Measurements from ENCODE around the gene EGR2. TPM values are rescaled to one million over a fixed set of nuclear protein-coding genes. Genes with fewer than 3 reads are reported as not detected.
A peak's percentile ranks its signal among the peaks of the same experiment; 100 is the strongest.

Gene EGR2
- total and polyA plus RNA-seq, 10 donors, result 0.94 to 16.8 (median 3.2) TPM

DNA sequence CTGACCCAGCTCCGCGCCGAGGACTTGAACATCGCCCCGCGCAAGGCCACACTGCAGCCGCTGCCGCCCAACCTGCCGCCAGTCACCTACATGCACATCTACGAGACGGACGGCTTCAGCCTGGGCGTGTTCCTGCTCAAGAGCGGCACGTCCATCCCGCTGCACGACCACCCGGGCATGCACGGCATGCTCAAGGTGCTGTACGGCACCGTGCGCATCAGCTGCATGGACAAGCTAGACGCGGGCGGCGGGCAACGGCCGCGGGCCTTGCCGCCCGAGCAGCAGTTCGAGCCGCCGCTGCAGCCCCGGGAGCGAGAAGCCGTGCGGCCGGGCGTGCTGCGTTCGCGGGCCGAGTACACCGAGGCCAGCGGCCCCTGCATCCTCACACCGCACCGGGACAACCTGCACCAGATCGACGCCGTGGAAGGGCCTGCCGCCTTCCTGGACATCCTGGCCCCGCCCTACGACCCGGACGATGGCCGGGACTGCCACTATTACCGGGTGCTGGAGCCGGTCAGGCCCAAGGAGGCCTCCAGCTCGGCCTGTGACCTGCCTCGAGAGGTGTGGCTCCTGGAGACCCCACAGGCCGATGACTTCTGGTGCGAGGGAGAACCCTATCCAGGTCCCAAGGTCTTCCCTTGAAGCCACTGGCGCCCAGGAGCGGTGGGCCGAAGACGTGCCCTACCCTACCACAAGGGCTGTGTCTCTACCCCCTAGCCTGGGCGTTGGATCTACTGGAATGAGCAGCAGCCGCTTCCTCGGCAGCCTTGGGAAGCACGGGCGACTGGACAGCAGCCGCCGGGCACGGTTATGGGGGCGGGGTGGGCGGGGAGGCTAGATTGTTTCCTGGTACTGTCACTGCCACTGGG lies 10.7 kb downstream of the EGR2 start:
- Histone ChIP-seq H3K27ac (peak overlapping the region; percentile 92 to 99 (median 98)), H3K4me1 (peaks cover 19 to 66% (median 42%) of the 10 kb centered on the region in 6 donors), H3K9me3 (no peaks in the 10 kb centered on the region), H3K36me3 (peaks cover 0 to 14% (median 0%) of the 10 kb centered on the region in 6 donors), H3K27me3 (replicated peaks in 1 of 7) (no peaks in the 10 kb centered on the region), H3K4me3 (peak overlapping the region; percentile 84 to 95 (median 88))
- no peak for TF ChIP-seq POLR2A (IDR thresholded peaks at IDR 0.05)
- TF ChIP-seq, protein P1, sequence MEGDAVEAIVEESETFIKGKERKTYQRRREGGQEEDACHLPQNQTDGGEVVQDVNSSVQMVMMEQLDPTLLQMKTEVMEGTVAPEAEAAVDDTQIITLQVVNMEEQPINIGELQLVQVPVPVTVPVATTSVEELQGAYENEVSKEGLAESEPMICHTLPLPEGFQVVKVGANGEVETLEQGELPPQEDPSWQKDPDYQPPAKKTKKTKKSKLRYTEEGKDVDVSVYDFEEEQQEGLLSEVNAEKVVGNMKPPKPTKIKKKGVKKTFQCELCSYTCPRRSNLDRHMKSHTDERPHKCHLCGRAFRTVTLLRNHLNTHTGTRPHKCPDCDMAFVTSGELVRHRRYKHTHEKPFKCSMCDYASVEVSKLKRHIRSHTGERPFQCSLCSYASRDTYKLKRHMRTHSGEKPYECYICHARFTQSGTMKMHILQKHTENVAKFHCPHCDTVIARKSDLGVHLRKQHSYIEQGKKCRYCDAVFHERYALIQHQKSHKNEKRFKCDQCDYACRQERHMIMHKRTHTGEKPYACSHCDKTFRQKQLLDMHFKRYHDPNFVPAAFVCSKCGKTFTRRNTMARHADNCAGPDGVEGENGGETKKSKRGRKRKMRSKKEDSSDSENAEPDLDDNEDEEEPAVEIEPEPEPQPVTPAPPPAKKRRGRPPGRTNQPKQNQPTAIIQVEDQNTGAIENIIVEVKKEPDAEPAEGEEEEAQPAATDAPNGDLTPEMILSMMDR (IDR thresholded peaks at IDR 0.05 in 8 of 11, conservative IDR thresholded peaks at IDR 0.05 in 3 of 11), result no peak
- peak in 1 of 3 donors; percentile 7 for TF ChIP-seq POLR2AphosphoS5 (IDR thresholded peaks at IDR 0.05)
- intact Hi-C loops (cut with DNase I; ENCODE audit: low total_unique reads), result no loop called here
- DNase-seq, result peak; percentile 93
- 2 to 29% (median 6%) methylated on average over 15 to 77 of the region's 77 CpGs for WGBS, 5 donors

DNA sequence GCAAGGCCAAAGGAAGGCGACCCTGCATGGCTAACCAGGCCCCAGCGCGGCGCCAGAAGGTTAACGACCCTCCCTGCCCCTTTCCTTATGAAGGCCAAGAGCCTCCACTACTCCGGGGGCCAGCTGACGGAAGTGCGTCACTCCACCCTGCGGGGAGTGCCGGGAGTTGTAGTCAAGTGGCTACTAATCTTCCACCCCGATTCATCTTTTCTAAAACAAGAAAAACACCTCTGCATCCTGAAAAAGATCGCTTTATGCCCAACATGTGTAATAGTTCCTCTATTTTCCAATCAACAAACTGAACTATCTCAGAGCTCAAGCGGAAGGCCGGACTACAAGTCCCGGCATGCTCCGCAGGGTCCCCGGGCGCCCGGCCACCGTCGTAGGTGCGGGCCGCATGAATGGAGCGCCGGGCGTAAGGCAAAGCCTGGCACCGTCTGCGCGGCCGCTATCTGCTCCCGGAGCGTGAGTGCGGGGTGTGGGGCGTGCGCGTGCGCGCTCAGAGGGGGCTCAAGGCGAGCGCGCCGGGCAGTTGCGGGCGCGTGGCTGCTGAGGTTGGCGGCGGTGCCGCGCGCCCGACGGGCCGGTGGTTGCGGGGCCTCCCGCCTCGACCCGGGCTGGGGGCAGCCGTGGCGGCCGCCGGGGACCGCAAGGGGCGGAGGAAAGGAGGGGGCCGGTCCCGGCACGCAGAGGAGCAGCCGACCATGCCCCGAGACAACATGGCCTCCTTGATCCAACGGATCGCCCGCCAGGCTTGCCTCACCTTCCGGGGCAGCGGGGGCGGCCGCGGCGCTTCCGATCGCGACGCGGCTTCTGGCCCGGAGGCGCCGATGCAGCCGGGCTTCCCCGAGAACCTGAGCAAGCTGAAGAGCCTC lies 11.6 kb downstream of the EGR2 start, which contains the start of gene ADO:
Gene ADO, plus strand, starts transcription at position 365 of the 875 bp plus-strand sequence. Its CDS starts 340 bp downstream, at position 705.
- Histone ChIP-seq H3K36me3 (peaks cover 0 to 14% (median 0%) of the 10 kb centered on the region in 6 donors), H3K4me1 (peaks cover 19 to 57% (median 42%) of the 10 kb centered on the region in 6 donors), H3K9me3 (no peaks in the 10 kb centered on the region), H3K27me3 (replicated peaks in 1 of 7) (no peaks in the 10 kb centered on the region), H3K27ac (peak within 1 kb of the TSS; percentile 92 to 99 (median 98)), H3K4me3 (peak within 1 kb of the TSS; percentile 84 to 95 (median 88))
- TF ChIP-seq POLR2A (IDR thresholded peaks at IDR 0.05) (peak in 2 of 3 donors; percentile 15 to 65), POLR2AphosphoS5 (IDR thresholded peaks at IDR 0.05) (peak; percentile 83 to 92 (median 90))
- TF ChIP-seq, protein P1 (IDR thresholded peaks at IDR 0.05 in 8 of 11, conservative IDR thresholded peaks at IDR 0.05 in 3 of 11), result peak in 2 of 11 experiments; percentile 13 to 23
- peak; percentile 96 for DNase-seq
- WGBS, 5 donors, result 0 to 1% (median 0%) methylated on average over 39 to 87 of the region's 87 CpGs
- intact Hi-C loops (cut with DNase I; ENCODE audit: low total_unique reads), result no loop called here

DNA sequence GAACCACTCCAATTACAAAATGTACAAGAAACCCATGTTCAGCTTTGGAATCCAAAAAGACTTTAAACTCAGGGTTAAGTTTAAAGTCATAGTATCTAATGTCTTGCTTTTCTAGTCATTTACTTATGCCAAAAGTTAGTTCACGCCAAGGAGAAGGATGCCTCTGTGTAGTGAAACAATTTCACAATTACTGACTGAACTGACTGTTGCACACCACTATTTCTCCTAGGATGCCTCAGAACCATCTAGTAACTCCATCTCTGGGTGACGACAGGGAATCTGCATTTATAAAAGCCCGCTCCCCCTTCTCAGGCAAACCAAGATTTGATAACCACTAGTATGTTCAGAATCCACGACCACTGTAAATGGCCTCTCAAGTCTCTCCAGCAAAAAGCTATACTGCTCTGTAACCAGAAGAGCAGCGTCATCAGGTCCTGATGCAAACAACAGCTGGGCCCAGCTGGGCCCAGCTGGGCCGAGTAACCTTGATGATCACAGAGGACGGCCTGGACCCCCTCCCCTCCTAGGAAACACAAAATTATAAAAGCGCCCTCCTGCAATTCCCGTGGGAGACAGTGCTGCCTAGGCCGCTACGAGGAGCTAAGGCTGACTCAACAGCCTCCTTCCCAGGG lies 12.3 kb downstream of the EGR2 start:
- TF ChIP-seq POLR2AphosphoS5 (IDR thresholded peaks at IDR 0.05) (no peak), POLR2A (IDR thresholded peaks at IDR 0.05) (no peak)
- TF ChIP-seq, protein P1 (IDR thresholded peaks at IDR 0.05 in 8 of 11, conservative IDR thresholded peaks at IDR 0.05 in 3 of 11), result no peak
- 35 to 46% (median 42%) methylated on average over 9 to 11 of the region's 11 CpGs for WGBS, 5 donors
- no peaks in the 10 kb centered on the region for H3K27me3 ChIP-seq (replicated peaks in 1 of 7)
- H3K27ac ChIP-seq, result peak overlapping the region; percentile 92 to 99 (median 98)
- no peak for DNase-seq
- intact Hi-C loops (cut with DNase I; ENCODE audit: low total_unique reads), result no loop called here
- peaks cover 19 to 50% (median 41%) of the 10 kb centered on the region in 6 donors for H3K4me1 ChIP-seq
- H3K9me3 ChIP-seq, result no peaks in the 10 kb centered on the region
- H3K36me3 ChIP-seq, result peaks cover 0 to 8% (median 0%) of the 10 kb centered on the region in 6 donors
- peak overlapping the region; percentile 84 to 95 (median 88) for H3K4me3 ChIP-seq

All from spleen (tissue), 11 donors.